CD4-positive, alpha-beta T cell (primary cell): ENCODE data around the gene AQP9. TPM values are rescaled to one million over a fixed set of nuclear protein-coding genes. Genes with fewer than 3 reads are reported as not detected.

ENCODE experiments used
- ATAC-seq: fragments of 200-7000 bp; cut with Tn5 transposase; one replicate; pipeline ENCODE4 v1.10.0; 2022; ENCODE audit warnings: mild to moderate bottlenecking; ENCODE audit not compliant: poor library complexity
- CTCF ChIA-PET: fragments of 350-600 bp; sonication (Branson Sonifier 250); formaldehyde crosslinking; loops from one replicate; lab custom pipeline; 2021; ENCODE audit warnings: antibody characterized with exemption, inconsistent platforms; lab: Charles Lee
- POLR2A ChIA-PET: fragments of 350-600 bp; sonication (Branson Sonifier 250); formaldehyde crosslinking; loops from one replicate; lab custom pipeline; 2021; ENCODE audit warnings: antibody characterized with exemption, inconsistent platforms; lab: Charles Lee
- DNase-seq, 14 experiments: peaks; one replicate each; pipeline ENCODE4 v3.0.0-alpha.2; 2013 to 2020; ENCODE audit warnings: mixed read lengths in 2 of 14
- H3K27ac ChIP-seq, 2 donors: one replicate each; pipeline versions ENCODE4 v1.5.1 to v1.7.0; 2013; ENCODE audit warnings: low read length in 2 of 2, low read depth in 1 of 2, mild to moderate bottlenecking in 1 of 2
- H3K27me3 ChIP-seq, 2 experiments: 1 replicate in 1 of 2; 2 replicates in 1 of 2; pipeline versions ENCODE4 v1.6.1 to v1.7.0; 2013; ENCODE audit warnings: low read length in 2 of 2, control low read depth in 1 of 2, mild to moderate bottlenecking in 1 of 2, moderate library complexity in 1 of 2; ENCODE audit not compliant: insufficient read depth in 2 of 2, control insufficient read depth in 1 of 2
- H3K36me3 ChIP-seq: one replicate; pipeline ENCODE4 v1.6.1; 2013; ENCODE audit warnings: low read length, control low read depth; ENCODE audit not compliant: insufficient read depth
- H3K4me1 ChIP-seq: one replicate; pipeline ENCODE4 v1.6.1; 2013; ENCODE audit warnings: low read length, control low read depth; ENCODE audit not compliant: insufficient read depth
- H3K4me3 ChIP-seq: one replicate; pipeline ENCODE4 v1.5.1; 2013; ENCODE audit warnings: mild to moderate bottlenecking, low read length, moderate library complexity
- H3K9me3 ChIP-seq, 2 experiments: 1 replicate in 1 of 2; 2 replicates in 1 of 2; pipeline versions ENCODE4 v1.6.1 to v1.7.0; 2013; ENCODE audit warnings: low read length in 2 of 2, mild to moderate bottlenecking in 2 of 2, control low read depth in 1 of 2, moderate library complexity in 1 of 2; ENCODE audit not compliant: control insufficient read depth in 1 of 2, insufficient read depth in 1 of 2
- H3K27ac Mint-ChIP-seq: one replicate; pipeline ENCODE4 v1.8.0; 2020; ENCODE audit warnings: mixed read lengths
- H3K27me3 Mint-ChIP-seq: one replicate; pipeline ENCODE4 v1.8.0; 2021; ENCODE audit warnings: mixed read lengths
- H3K36me3 Mint-ChIP-seq: one replicate; pipeline ENCODE4 v1.8.0; 2021; ENCODE audit warnings: low read depth, mixed read lengths
- H3K4me1 Mint-ChIP-seq: one replicate; pipeline ENCODE4 v1.8.0; 2021; ENCODE audit warnings: low read depth, mixed read lengths
- H3K4me3 Mint-ChIP-seq: one replicate; pipeline ENCODE4 v1.8.0; 2020; ENCODE audit warnings: mild to moderate bottlenecking, mixed read lengths
- H3K9me3 Mint-ChIP-seq: one replicate; pipeline ENCODE4 v1.8.0; 2020; ENCODE audit warnings: mixed read lengths
- CTCF ChIP-seq: fragments of 200-600 bp; IDR thresholded peaks from one replicate; pipeline ENCODE4 v1.8.0; 2022; ENCODE audit warnings: antibody characterized with exemption, mild to moderate bottlenecking
- intact Hi-C, 2 experiments: fragments of 100-400 bp; cut with DNase I in 1 of 2; cut with micrococcal nuclease in 1 of 2; formaldehyde crosslinking; loops; one replicate each; pipeline versions ENCODE4 v1.15.1 to v1.9.0; 2023 to 2025; cut with DNase I, micrococcal nuclease
- total RNA-seq, 174 experiments: library from RNA in 2 of 174; stranded (reverse) in 2 of 174; gene quantifications; one replicate each; pipeline ENCODE4 v1.2.3 and lab custom pipeline; 2021 to 2026

Gene AQP9
- total RNA-seq, 2 experiments from 2014 or later = 0.31 to 0.55 TPM

GRCh38 chr15:58217460-58217859 lies 79.3 kb downstream of the AQP9 start:
- ATAC-seq (no peak), DNase-seq (no peak)
- Mint-ChIP-seq H3K4me3 (no peak overlapping the region), H3K27me3 (no peaks in the 10 kb centered on the region), H3K9me3 (peaks cover 2% of the 10 kb centered on the region), H3K4me1 (no peaks in the 10 kb centered on the region), H3K36me3 (no peaks in the 10 kb centered on the region), H3K27ac (no peak overlapping the region)
- ChIA-PET POLR2A (no interaction called here), CTCF (no interaction called here)
- intact Hi-C loops = no loop called here
- no peak overlapping the region for H3K27ac ChIP-seq
- no peaks in the 10 kb centered on the region for H3K36me3 ChIP-seq
- H3K9me3 ChIP-seq = no peaks in the 10 kb centered on the region
- H3K4me3 ChIP-seq = no peak overlapping the region
- no peaks in the 10 kb centered on the region for H3K4me1 ChIP-seq
- no peak for TF ChIP-seq CTCF
- H3K27me3 ChIP-seq = peaks cover 0 to 3% of the 10 kb centered on the region in 2 experiments

GRCh38 chr15:58221591-58222241 lies 83.5 kb downstream of the AQP9 start:
- Histone ChIP-seq H3K36me3 (no peaks in the 10 kb centered on the region), H3K9me3 (no peaks in the 10 kb centered on the region), H3K27me3 (no peaks in the 10 kb centered on the region), H3K27ac (no peak overlapping the region), H3K4me3 (no peak overlapping the region), H3K4me1 (no peaks in the 10 kb centered on the region)
- Mint-ChIP-seq H3K27ac (no peak overlapping the region), H3K27me3 (no peaks in the 10 kb centered on the region), H3K4me3 (no peak overlapping the region), H3K9me3 (peaks cover 2% of the 10 kb centered on the region), H3K4me1 (no peaks in the 10 kb centered on the region), H3K36me3 (no peaks in the 10 kb centered on the region)
- ChIA-PET CTCF (no interaction called here), POLR2A (no interaction called here)
- no peak for TF ChIP-seq CTCF
- intact Hi-C loops = no loop called here
- DNase-seq (peak in 2 of 14 experiments; percentile 18 to 32), ATAC-seq (no peak)

- intact Hi-C loops = no loop called here
Measured at GRCh38 chr15:58222679-58223078, 84.5 kb downstream of the AQP9 start.

More at GRCh38 chr15:58222679-58223078, 84.5 kb downstream of the AQP9 start:
- Mint-ChIP-seq H3K27ac (no peak overlapping the region), H3K36me3 (no peaks in the 10 kb centered on the region), H3K4me3 (no peak overlapping the region), H3K27me3 (no peaks in the 10 kb centered on the region), H3K9me3 (peaks cover 2% of the 10 kb centered on the region), H3K4me1 (no peaks in the 10 kb centered on the region)
- no peaks in the 10 kb centered on the region for H3K27me3 ChIP-seq
- TF ChIP-seq CTCF = no peak
- no peaks in the 10 kb centered on the region for H3K9me3 ChIP-seq
- no peak overlapping the region for H3K4me3 ChIP-seq
- ATAC-seq (no peak), DNase-seq (no peak)
- H3K4me1 ChIP-seq = no peaks in the 10 kb centered on the region
- no peak overlapping the region for H3K27ac ChIP-seq
- CTCF ChIA-PET = no interaction called here
- POLR2A ChIA-PET = no interaction called here
- H3K36me3 ChIP-seq = no peaks in the 10 kb centered on the region
